Measurements from ENCODE around the gene CENPX.
A peak's percentile ranks its signal among the peaks of the same experiment; 100 is the strongest.

CENPX gene

DNA sequence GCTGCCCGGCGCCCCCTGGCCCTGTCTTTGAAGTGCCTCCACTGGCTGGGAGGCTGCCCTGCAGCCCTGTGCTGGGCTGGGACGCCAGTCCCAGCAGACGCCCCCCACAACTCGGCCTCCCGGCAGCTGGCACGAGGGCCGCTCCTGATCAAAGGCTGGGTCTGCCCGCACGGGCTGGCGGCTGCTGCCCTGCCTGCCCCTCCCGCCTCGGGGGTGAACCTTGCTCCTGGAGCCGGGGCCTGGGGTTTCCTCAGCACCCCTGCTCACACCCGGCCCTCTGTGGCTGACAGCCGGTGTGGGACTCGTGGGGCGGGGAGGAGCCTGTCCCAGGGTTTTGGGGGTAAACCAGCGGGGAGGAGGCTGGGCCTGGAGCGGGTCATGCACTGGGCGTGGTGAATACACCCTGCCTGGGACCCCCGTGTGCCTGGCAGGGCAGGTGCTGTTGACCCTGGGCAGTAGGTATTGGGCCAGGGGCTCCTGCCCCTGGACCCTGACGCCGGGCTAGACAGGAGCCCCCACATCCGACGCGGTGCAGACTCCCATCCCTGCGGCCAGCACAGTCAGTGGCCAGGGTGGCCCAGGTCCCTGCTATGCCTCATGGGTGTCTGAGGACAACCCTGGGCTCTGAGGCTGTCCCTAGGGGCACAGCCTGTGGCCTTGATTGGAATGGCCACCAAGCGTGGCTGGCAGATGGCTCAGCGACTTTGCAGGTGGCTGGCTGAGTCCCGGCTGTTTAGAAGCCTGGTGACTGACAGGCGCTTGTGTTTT, 21.7 kb downstream of the CENPX start:
- H3K27ac Mint-ChIP-seq = no peak overlapping the region
- no peaks in the 10 kb centered on the region for H3K27me3 Mint-ChIP-seq
- peaks cover 3 to 6% of the 10 kb centered on the region in 2 donors for H3K4me1 Mint-ChIP-seq
- no peaks in the 10 kb centered on the region for H3K9me3 Mint-ChIP-seq
- no peak overlapping the region for H3K4me3 Mint-ChIP-seq
- peak in 1 of 2 donors; percentile 21 for ATAC-seq (replicated peaks)
- no peak for DNase-seq
- H3K36me3 Mint-ChIP-seq = peaks cover 5 to 15% of the 10 kb centered on the region in 2 donors

DNA sequence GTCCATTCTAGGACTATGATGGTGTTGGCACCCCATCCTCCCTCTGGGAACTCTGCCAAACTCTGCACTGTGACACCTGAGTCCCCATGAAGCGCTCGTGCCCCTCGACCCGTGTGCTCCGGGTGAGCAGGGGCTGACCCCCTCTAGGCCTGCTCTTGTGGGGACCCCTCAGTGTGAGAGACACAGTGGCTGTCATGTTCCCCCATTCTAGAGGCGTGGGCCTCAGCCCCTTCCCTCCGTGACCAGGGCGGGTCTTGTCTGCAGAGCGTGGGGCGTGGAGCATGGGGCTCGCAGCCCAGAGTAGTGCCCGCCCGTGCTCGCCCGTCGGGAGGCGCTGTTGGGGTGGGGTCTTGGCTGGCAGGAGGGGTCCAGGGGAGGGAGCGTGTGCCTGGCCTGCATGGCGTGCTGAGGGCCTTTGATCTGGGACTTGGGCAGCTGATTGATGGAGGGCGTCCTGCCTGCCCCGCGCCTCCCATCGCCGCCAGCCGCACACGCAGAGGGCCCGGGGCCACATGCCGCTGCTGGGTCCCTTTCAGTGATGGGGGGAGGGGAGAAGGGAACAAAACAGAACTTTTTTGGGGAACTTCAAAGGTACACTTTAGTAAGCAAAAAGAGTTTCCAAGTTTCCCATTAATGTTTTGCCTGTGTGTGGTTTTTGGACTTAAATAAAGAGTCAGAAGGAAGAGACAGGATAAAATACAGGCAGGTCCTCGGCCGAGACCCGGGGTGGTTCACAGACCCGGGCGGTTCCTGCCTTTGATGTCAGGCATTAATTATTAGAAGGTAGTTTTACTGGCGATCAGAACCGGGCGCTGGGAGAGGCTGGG, 22.5 kb downstream of the CENPX start:
- peaks cover 4 to 17% of the 10 kb centered on the region in 2 donors for H3K36me3 Mint-ChIP-seq
- H3K4me3 Mint-ChIP-seq = no peak overlapping the region
- no peak overlapping the region for H3K27ac Mint-ChIP-seq
- H3K9me3 Mint-ChIP-seq = no peaks in the 10 kb centered on the region
- no peaks in the 10 kb centered on the region for H3K27me3 Mint-ChIP-seq
- no peak for ATAC-seq (replicated peaks)
- DNase-seq = no peak
- H3K4me1 Mint-ChIP-seq = peaks cover 3 to 6% of the 10 kb centered on the region in 2 donors

DNA sequence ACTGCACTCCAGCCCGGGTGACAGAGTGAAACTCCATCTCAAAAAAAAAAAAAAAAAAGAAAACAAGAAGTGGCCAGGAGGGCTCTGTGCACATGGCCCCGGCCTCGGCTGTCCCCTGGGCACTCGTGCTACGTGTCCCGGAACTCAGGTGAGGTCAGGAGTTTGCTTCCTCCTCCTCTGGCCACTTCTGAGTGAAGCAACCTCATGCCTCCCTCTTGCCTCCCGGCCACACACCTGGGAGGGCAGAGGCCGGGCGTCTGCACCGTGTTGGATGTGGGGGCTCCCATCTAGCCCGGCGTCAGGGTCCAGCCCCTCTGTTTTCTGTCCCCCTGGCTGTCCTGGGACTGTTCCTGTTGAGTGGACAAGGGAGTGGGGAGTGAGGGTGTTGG, 23.1 kb downstream of the CENPX start:
- peaks cover 7 to 17% of the 10 kb centered on the region in 2 donors for H3K36me3 Mint-ChIP-seq
- H3K27me3 Mint-ChIP-seq = no peaks in the 10 kb centered on the region
- no peak overlapping the region for H3K27ac Mint-ChIP-seq
- DNase-seq (no peak), ATAC-seq (replicated peaks) (no peak)
- peaks cover 3 to 6% of the 10 kb centered on the region in 2 donors for H3K4me1 Mint-ChIP-seq
- no peak overlapping the region for H3K4me3 Mint-ChIP-seq
- no peaks in the 10 kb centered on the region for H3K9me3 Mint-ChIP-seq

DNA sequence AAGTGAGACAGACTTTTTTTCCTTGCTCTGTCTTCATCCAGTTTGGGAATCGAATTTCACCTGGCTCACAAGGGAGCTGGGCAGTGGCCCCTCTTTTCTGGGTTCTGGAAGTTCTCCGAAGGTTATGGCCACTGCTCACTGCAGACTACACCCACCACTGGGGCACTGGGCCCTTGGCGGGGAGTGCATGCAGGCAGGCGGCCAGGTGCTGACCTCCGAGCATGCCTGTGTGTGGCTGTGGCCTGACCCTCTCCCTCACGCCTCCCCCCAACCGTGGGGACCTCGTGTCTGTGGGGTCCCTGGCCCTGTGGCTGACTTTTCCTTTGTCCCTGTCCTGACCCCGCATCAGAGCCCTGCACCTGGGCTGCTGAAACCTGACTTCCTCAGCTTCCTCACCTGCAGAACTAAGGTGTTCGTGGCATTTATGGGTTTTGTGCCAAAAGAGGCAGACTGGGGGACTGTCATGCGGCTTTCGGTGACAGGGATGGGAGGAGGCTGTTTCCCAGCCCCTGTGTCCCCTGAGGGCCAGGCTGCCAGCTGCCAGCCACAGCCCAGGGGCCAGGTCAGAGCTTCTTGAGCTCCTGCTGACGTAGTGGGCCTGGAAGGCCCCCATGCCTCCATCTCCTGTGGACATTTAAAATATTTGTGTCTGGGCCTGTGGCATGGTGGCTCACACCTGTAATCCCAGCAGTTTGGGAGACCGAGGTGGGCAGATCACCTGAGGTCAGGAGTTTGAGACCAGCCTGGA, 23.8 kb downstream of the CENPX start:
- no peak for DNase-seq
- no peaks in the 10 kb centered on the region for H3K9me3 Mint-ChIP-seq
- H3K4me3 Mint-ChIP-seq = no peak overlapping the region
- ATAC-seq (replicated peaks) = no peak
- peaks cover 3 to 7% of the 10 kb centered on the region in 2 donors for H3K4me1 Mint-ChIP-seq
- H3K27ac Mint-ChIP-seq = no peak overlapping the region
- peaks cover 10 to 17% of the 10 kb centered on the region in 2 donors for H3K36me3 Mint-ChIP-seq
- no peaks in the 10 kb centered on the region for H3K27me3 Mint-ChIP-seq

DNA sequence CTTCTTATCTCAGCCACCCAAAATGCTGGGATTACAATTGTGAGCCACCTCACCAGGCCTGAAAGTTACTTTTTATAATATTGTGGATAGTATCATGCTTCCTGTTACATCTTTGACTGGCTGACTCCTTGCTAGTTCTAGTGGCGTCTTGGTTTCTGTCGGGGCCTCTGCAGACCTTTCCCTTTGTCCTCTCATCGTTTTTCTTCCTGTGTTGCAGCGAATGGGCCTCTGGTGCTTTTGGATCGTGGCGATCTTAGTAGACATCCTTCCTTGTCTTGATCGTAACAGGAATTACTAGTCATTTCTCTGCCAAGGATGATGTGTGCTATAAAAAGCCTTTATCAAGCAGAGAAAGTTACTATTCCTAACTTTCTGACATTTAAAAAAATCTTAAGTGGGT, 24.5 kb downstream of the CENPX start:
- Mint-ChIP-seq H3K27me3 (no peaks in the 10 kb centered on the region), H3K9me3 (no peaks in the 10 kb centered on the region), H3K27ac (no peak overlapping the region)

DNA sequence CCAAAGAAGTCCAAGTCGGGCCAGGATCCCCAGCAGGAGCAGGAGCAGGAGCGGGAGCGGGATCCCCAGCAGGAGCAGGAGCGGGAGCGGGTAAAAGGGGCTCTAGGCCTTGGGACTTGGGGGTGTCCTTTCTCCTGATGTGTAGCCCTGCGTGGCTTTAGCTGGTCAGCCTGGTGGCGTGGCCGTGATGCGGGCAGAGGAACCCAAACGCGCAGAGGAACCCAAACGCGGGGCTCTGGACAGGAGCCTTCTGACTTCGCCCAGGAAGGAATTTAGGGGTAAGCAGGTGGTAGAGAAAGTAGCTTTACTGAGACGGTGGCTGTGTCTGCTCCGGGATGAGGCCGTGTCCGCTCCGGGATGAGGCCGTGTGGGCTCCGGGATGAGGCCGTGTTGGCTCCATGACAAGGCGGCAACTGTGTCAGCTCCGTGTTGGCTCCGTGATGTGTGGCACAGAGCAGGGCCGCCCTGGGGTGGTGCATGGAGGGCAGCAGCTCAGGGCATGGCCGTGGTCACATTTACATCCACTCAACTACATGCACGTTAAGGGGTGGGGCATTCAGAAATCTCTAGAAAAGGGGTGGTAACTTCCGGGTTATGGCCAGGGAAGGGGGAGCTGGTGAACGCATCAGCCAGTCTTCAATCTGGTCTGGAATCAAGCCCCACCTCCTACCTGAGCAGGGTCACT, 25.8 kb downstream of the CENPX start:
- Mint-ChIP-seq H3K36me3 (peaks cover 13 to 21% of the 10 kb centered on the region in 2 donors), H3K4me3 (no peak overlapping the region), H3K27me3 (no peaks in the 10 kb centered on the region), H3K27ac (no peak overlapping the region), H3K9me3 (no peaks in the 10 kb centered on the region), H3K4me1 (peaks cover 5 to 13% of the 10 kb centered on the region in 2 donors)
- DNase-seq = no peak
- no peak for ATAC-seq (replicated peaks)

More for the DNA sequence above, 24.5 kb downstream of the CENPX start:
- no peak for DNase-seq
- no peak for ATAC-seq (replicated peaks)
- Mint-ChIP-seq H3K36me3 (peaks cover 10 to 21% of the 10 kb centered on the region in 2 donors), H3K4me3 (no peak overlapping the region), H3K4me1 (peaks cover 5 to 12% of the 10 kb centered on the region in 2 donors)

DNA sequence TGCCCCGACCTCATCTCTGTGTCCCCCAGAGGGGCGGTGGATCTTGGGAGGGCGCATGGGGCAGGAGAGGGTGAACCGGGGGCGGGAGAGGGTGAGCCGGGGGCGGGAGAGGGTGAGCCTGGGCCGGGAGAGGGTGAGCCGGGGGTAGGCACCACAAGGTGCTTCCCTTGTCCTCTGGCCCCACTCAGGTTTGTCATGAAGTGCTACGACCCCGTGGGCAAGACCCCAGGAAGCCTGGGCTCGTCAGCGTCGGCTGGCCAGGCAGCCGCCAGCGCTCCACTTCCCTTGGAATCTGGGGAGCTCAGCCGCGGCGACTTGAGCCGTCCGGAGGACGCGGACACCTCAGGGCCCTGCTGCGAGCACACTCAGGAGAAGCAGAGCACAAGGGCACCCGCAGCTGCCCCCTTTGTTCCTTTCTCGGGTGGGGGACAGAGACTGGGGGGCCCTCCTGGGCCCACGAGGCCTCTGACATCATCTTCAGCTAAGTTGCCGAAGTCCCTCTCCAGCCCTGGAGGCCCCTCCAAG, 26.4 kb downstream of the CENPX start:
- no peak overlapping the region for H3K27ac Mint-ChIP-seq
- no peak for DNase-seq
- no peaks in the 10 kb centered on the region for H3K9me3 Mint-ChIP-seq
- peaks cover 5 to 15% of the 10 kb centered on the region in 2 donors for H3K4me1 Mint-ChIP-seq
- H3K4me3 Mint-ChIP-seq = no peak overlapping the region
- peaks cover 13 to 21% of the 10 kb centered on the region in 2 donors for H3K36me3 Mint-ChIP-seq
- H3K27me3 Mint-ChIP-seq = no peaks in the 10 kb centered on the region
- no peak for ATAC-seq (replicated peaks)

DNA sequence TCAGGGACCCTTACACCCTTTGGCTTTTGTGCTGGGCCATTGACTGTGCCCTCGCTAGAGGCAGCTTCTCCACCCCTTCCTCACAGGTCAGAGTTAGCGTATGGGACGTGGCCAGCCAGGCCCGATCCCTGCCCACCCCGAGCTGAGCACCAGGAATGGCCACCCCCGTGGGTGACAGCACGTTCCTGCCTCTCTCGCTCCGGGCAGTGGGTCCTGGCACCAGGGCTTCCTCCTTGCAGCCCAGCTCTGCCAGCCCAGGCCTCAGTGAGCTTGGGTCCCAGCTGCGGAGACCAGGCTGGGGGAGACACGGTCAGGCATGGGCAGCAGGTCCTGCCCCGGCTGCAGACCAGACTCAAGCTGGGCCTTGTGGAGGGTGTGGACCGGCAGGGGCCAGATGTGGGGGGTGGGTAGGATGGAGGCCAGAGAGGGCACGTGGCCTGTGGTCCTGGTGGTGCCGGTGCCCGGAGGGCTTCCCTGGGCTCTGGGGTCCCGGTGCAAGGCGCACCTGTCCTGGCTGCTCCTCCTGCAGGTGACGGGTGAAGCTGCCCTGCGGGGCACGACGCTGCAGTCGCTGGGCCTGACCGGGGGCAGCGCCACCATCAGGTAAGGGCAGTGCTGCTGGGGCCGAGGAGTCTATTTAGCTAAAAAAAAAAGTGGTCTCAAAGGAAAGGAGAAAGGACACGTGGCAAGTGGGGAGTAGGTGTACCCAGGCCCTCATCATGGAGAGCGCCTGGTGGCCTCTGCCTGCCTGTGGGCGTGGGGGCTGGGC, 27.0 kb downstream of the CENPX start:
- Mint-ChIP-seq H3K4me3 (no peak overlapping the region), H3K4me1 (peaks cover 5 to 15% of the 10 kb centered on the region in 2 donors), H3K27me3 (no peaks in the 10 kb centered on the region), H3K9me3 (no peaks in the 10 kb centered on the region), H3K36me3 (peaks cover 14 to 23% of the 10 kb centered on the region in 2 donors), H3K27ac (no peak overlapping the region)
- ATAC-seq (replicated peaks) (no peak), DNase-seq (no peak)

DNA sequence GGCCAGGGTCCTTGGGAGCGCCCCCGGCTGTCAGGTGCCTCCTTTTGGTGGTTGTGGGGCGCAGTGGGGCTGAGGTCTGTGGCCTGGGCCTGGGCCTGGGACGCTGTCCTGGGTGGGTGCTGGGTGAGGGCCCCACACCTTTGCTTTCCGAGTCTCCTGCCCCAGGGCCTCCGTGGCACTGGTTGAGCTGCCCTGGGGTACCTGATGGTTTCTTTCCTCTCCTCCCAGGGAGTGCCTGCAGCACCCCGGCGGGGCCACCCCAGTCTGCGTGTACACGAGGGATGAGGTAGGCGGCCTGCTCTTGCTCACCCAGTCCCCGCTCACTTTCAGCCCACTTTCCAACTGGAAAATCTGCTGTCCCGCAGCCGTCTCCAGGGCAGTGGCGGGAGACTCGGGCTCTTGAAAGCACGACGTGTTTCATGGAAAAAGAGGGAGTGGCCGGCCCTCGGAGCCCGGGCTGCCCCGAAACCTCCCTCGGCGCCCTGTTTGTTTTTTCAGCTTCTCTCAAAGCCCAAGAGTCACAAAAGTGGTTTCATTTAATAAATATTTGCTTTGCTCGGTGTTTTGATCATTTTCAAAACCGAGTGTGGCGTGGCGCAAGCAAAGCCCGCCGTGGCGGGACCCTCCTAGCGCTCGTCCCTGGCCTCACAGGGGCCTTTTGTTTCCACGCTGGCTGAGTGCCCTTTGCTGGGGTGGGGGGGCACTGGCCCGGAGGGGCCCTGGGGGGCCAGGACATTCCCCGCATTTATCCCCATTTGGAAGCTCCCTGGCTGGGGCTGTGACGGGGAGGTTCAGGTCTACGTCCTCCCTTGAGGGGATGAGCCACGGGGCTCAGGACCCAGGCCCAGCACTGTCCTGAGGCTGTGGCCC, 27.9 kb downstream of the CENPX start:
- ATAC-seq (replicated peaks) (no peak), DNase-seq (no peak)
- Mint-ChIP-seq H3K36me3 (peaks cover 16 to 26% of the 10 kb centered on the region in 2 donors), H3K27me3 (no peaks in the 10 kb centered on the region), H3K4me1 (peaks cover 3 to 15% of the 10 kb centered on the region in 2 donors), H3K9me3 (no peaks in the 10 kb centered on the region), H3K27ac (no peak overlapping the region), H3K4me3 (no peak overlapping the region)

DNA sequence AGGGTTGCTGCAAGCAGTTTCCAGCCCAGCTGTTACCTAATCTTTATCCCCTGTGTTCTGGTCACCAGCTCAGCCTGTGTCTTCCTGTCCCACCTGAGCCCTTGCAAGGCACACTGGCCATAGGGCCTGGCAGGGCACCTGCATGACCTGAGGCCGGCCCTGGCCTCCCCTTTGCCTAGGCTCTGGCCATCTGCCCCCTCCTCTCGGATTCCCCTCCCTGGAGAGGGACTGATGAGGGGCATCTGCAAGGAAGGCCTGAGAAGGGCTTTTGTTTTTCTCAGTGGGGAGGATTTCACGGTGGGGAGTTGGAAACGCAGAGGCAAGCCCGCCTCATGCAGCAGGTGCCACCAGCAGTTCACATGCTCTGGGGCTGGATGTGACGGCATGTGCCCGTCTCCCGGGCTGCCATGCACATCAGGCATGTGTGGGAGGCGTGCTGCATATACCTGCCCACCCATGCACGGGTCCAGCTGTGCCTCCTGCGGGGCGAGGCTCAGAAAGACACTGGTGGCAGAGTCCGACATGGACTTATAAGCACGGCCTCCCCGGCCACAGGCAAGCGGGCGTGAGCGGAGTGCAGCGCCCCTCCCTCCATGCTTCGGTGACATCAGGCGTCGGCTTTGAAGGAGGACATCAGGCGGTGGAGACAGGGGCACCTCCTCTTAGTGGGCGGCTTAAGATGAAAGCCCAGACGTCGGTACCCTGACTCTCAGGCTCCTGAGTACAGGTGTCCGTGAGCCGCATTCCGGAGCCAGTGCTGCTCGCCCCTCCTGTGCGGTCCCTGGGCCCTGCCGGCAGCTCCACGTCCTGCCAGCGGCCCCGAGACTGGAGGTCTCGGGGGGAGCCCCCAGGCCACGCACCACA, 28.7 kb downstream of the CENPX start:
- Mint-ChIP-seq H3K27ac (no peak overlapping the region), H3K36me3 (peaks cover 21 to 29% of the 10 kb centered on the region in 2 donors), H3K9me3 (no peaks in the 10 kb centered on the region), H3K27me3 (no peaks in the 10 kb centered on the region), H3K4me1 (peaks cover 5 to 21% of the 10 kb centered on the region in 2 donors), H3K4me3 (no peak overlapping the region)
- no peak for ATAC-seq (replicated peaks)
- no peak for DNase-seq

DNA sequence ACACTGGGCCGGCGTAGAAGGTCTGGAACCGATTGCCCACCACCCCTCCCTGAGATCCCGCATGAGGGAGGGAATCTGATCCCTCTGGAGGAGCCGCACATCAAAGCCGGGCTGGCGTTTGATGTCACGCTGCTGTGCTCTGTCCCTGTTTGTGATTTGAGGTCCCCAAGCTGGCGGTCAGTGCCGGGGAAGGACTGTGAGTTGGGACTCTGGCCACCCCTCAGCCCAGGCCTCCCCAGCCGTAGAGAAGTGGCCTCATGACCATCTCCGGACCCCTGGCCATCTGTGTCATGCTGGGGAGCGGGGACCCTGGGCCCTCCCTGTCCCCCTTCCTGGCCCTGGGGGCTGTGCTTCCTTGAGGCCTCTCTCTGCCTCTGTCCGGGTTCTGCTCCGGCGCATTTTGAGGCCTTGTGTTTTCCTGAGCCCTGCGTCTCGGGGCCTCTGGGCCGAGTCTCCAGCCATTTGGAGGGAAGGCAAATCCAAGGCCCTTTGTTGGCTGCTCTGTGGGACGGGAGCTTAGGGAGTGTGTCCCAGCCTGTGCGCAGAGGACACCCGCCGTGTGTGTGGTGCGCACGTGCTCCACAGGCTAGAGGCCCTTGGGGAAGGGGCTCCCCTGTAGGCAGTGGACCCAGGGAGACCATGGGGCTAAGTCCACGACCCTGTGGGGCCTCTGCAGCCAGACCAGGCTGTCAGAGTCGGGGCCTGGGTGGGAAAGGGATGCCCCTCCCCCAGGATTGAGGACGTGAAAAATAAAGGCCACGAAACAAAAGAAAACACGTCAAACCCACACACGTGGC, 30.2 kb downstream of the CENPX start:
- H3K4me3 Mint-ChIP-seq = no peak overlapping the region

More for the DNA sequence above, 30.2 kb downstream of the CENPX start:
- ATAC-seq (replicated peaks) (no peak), DNase-seq (no peak)
- Mint-ChIP-seq H3K36me3 (peaks cover 24 to 30% of the 10 kb centered on the region in 2 donors), H3K9me3 (no peaks in the 10 kb centered on the region), H3K4me1 (peaks cover 5 to 21% of the 10 kb centered on the region in 2 donors), H3K27ac (no peak overlapping the region), H3K27me3 (no peaks in the 10 kb centered on the region)

All from stimulated activated naive B cell treated with anti-CD40 and anti-IgM and Interleukin-4, amounts not matched to agents 10 μg/mL and 1 μg/mL and 100 μg/mL, for 72 hours (primary cell).